ENCODE data around the gene CIDEB.

CIDEB gene

DNA sequence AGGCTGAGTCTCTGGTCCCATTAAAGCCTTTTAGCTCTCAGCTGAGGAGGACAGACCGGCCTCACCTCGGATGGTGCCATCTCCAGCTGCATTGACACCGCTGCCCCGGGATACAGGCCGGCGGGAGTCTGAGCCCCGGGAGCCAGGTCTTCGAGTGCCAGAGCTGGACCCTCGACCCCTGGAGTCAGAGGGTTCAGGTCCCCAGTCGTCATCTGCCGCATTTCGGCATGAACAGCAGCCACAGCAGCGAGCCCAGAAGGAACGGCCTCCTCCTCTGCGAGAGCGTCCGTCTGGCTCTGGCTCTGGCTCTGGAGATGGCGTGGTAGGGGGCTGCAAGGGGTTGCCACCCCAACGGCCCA lies 45.8 kb downstream of the CIDEB start:
- Histone ChIP-seq H3K27ac (ENCODE audit: poor library complexity, severe bottlenecking) (peak overlapping the region; percentile 88), H3K4me1 (ENCODE audit: insufficient read depth, poor library complexity, severe bottlenecking) (peaks cover 29% of the 10 kb centered on the region), H3K9me3 (ENCODE audit: severe bottlenecking) (no peaks in the 10 kb centered on the region), H3K27me3 (ENCODE audit: insufficient read depth, poor library complexity, severe bottlenecking) (no peaks in the 10 kb centered on the region), H3K4me3 (ENCODE audit: severe bottlenecking) (peak overlapping the region; percentile 11), H3K36me3 (ENCODE audit: low read depth) (peaks cover 46% of the 10 kb centered on the region)
- TF ChIP-seq, protein P1, sequence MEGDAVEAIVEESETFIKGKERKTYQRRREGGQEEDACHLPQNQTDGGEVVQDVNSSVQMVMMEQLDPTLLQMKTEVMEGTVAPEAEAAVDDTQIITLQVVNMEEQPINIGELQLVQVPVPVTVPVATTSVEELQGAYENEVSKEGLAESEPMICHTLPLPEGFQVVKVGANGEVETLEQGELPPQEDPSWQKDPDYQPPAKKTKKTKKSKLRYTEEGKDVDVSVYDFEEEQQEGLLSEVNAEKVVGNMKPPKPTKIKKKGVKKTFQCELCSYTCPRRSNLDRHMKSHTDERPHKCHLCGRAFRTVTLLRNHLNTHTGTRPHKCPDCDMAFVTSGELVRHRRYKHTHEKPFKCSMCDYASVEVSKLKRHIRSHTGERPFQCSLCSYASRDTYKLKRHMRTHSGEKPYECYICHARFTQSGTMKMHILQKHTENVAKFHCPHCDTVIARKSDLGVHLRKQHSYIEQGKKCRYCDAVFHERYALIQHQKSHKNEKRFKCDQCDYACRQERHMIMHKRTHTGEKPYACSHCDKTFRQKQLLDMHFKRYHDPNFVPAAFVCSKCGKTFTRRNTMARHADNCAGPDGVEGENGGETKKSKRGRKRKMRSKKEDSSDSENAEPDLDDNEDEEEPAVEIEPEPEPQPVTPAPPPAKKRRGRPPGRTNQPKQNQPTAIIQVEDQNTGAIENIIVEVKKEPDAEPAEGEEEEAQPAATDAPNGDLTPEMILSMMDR (IDR thresholded peaks at IDR 0.05; ENCODE audit: poor library complexity, severe bottlenecking), result no peak
- DNase-seq (ENCODE audit: low spot score) (no peak), ATAC-seq (ENCODE audit: low read depth) (no peak)

DNA sequence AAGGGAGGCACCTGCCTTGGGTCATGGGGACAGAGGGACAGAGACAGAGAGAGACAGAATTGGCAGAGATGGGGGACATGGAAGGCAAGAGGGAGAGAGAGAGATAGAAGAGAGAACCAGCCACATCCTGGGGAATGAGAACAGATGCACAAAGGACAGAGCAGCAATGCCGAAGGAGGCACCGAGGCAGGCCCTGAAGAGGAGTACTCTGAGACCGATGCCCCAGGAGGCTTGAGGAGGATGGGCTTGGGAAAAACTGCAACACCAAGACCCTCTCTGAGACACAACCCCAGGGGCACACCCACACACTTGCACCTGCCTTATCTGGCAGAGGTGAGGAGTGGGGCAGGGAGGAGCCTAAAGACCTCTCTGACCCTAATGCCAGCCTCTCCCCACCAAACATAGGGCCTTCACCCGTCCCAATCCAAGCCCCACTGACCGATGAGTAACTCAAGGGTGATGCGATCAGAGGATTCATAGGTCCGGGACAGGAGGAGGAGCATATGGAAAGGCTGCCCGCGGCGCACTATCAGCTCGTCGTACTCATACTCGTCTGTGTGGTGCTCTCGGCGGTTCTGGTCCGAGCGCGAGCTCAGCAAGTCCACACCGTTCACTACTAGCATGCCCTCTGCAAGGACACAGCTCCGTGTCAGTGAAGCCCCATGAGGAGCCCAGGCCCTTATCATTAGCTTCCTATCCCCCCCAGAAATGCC lies 46.4 kb downstream of the CIDEB start:
- Histone ChIP-seq H3K27me3 (ENCODE audit: insufficient read depth, poor library complexity, severe bottlenecking) (no peaks in the 10 kb centered on the region), H3K4me3 (ENCODE audit: severe bottlenecking) (peak overlapping the region; percentile 11), H3K4me1 (ENCODE audit: insufficient read depth, poor library complexity, severe bottlenecking) (peaks cover 29% of the 10 kb centered on the region), H3K36me3 (ENCODE audit: low read depth) (peaks cover 42% of the 10 kb centered on the region), H3K27ac (ENCODE audit: poor library complexity, severe bottlenecking) (peak overlapping the region; percentile 88), H3K9me3 (ENCODE audit: severe bottlenecking) (no peaks in the 10 kb centered on the region)
- no peak for ATAC-seq (ENCODE audit: low read depth)
- TF ChIP-seq, protein P1 (IDR thresholded peaks at IDR 0.05; ENCODE audit: poor library complexity, severe bottlenecking), result no peak
- no peak for DNase-seq (ENCODE audit: low spot score)

DNA sequence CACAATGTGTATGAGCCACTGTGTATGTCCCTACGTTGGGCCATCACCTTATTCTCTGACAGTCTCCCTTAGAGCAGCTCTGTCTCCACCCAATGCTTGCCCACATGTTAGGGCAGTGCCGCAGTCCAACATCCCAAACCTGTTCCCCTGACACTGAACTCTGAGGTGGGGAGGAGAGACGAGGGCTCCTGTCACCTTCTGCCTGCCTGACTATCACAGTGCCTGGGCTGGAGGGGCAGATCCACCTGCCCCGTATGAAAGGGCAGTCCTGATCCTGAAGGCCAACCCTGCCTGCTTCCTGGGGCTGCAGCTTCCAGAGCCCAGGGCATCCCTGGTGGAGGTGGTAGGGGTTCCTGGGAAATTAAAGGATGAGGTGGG lies 47.0 kb downstream of the CIDEB start:
- ATAC-seq (ENCODE audit: low read depth) (no peak), DNase-seq (ENCODE audit: low spot score) (no peak)
- H3K9me3 ChIP-seq (ENCODE audit: severe bottlenecking), result no peaks in the 10 kb centered on the region
- peak overlapping the region; percentile 88 for H3K27ac ChIP-seq (ENCODE audit: poor library complexity, severe bottlenecking)
- peaks cover 38% of the 10 kb centered on the region for H3K36me3 ChIP-seq (ENCODE audit: low read depth)
- H3K4me1 ChIP-seq (ENCODE audit: insufficient read depth, poor library complexity, severe bottlenecking), result peaks cover 29% of the 10 kb centered on the region
- no peak overlapping the region for H3K4me3 ChIP-seq (ENCODE audit: severe bottlenecking)
- H3K27me3 ChIP-seq (ENCODE audit: insufficient read depth, poor library complexity, severe bottlenecking), result no peaks in the 10 kb centered on the region
- TF ChIP-seq, protein P1 (IDR thresholded peaks at IDR 0.05; ENCODE audit: poor library complexity, severe bottlenecking), result no peak

DNA sequence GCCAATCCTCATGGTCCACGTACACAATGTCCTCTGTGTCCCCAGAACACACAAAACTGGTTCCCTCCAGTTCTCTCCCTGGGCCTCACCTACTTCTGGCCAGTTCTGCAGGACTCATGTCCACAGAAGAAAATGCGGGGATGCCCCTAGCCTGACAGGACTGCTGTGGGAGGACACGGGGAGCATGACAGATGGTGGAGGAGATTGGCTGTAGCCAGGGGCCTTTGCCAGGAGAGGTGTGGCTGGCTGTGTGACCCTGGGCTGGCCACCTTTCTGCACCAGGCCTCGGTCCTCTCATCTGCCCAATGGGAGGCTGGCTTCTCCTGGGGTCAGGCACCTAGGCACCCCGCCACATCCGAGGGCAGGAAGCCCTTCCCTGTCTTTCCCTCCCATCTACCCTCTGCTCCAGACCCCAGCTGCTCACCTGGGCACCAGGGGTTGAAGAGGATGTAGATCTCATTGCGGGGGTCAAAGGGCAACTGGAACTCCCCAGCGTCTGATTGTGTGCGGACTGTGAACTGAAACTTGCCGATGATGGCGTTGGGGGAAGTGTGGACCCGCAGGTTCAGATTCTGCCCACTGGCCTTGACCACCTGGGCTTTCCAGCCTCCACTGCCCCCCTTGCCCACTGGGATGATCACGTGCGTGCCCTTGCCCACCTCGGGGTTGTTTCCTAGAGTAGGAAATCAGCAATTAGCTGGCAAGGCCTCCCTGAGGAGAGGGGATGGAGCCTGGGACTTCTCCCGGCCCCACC lies 47.6 kb downstream of the CIDEB start:
- Histone ChIP-seq H3K27me3 (ENCODE audit: insufficient read depth, poor library complexity, severe bottlenecking) (no peaks in the 10 kb centered on the region), H3K4me3 (ENCODE audit: severe bottlenecking) (no peak overlapping the region), H3K27ac (ENCODE audit: poor library complexity, severe bottlenecking) (peak overlapping the region; percentile 88), H3K36me3 (ENCODE audit: low read depth) (peaks cover 44% of the 10 kb centered on the region), H3K4me1 (ENCODE audit: insufficient read depth, poor library complexity, severe bottlenecking) (peaks cover 29% of the 10 kb centered on the region), H3K9me3 (ENCODE audit: severe bottlenecking) (no peaks in the 10 kb centered on the region)
- TF ChIP-seq, protein P1 (IDR thresholded peaks at IDR 0.05; ENCODE audit: poor library complexity, severe bottlenecking), result no peak
- no peak for DNase-seq (ENCODE audit: low spot score)
- ATAC-seq (ENCODE audit: low read depth), result no peak
